Measurements from ENCODE around the gene TNFSF15. TPM values are rescaled to one million over a fixed set of nuclear protein-coding genes. Genes with fewer than 3 reads are reported as not detected.

The TNFSF15 gene
- total and polyA plus RNA-seq, 2 experiments from 2014 or later = 0.06 to 0.07 TPM

GRCh38 chr9:114769624-114770023, 36.2 kb downstream of the TNFSF15 start:
- Mint-ChIP-seq H3K4me1 (no peaks in the 10 kb centered on the region), H3K27ac (no peak overlapping the region), H3K4me3 (no peak overlapping the region), H3K9me3 (no peaks in the 10 kb centered on the region), H3K27me3 (ENCODE audit: insufficient read depth, low read depth, poor library complexity) (no peaks in the 10 kb centered on the region), H3K36me3 (ENCODE audit: low read depth) (no peaks in the 10 kb centered on the region)
- ATAC-seq = no peak
- Histone ChIP-seq H3K79me2 (replicated peaks; ENCODE audit: insufficient read depth) (no peaks in the 10 kb centered on the region), H4K20me1 (replicated peaks; ENCODE audit: insufficient read depth) (no peaks in the 10 kb centered on the region; the same call in 1 of the 2 replicates), H3K27ac (ENCODE audit: low read depth) (no peak overlapping the region), H3K4me2 (no peak overlapping the region), H3F3A (replicated peaks; ENCODE audit: low read depth) (no peaks in the 10 kb centered on the region), H2AFZ (no peak overlapping the region), H3K9me2 (ENCODE audit: insufficient read depth) (no peaks in the 10 kb centered on the region; the same call in 1 of the 2 replicates), H3K4me3 (no peak overlapping the region), H3K27me3 (ENCODE audit: insufficient read depth) (no peaks in the 10 kb centered on the region), H3K36me3 (ENCODE audit: insufficient read depth) (no peaks in the 10 kb centered on the region), H3K4me1 (ENCODE audit: insufficient read depth) (no peaks in the 10 kb centered on the region)
- TF ChIP-seq POLR2AphosphoS5 (IDR thresholded peaks at IDR 0.05; ENCODE audit: low read depth) (no peak), CTCF (conservative IDR thresholded peaks at IDR 0.05; ENCODE audit: low read depth in 2 of 2) (no peak), STAT1 (IDR thresholded peaks at IDR 0.05; ENCODE audit: unreplicated experiment) (no peak), CREB1 (CRISPR knock-in tag; IDR thresholded peaks at IDR 0.05; ENCODE audit: low read depth) (no peak), EZH2 (IDR thresholded peaks at IDR 0.05; ENCODE audit: low read depth, unreplicated experiment) (no peak), JUNB (IDR thresholded peaks at IDR 0.05; ENCODE audit: unreplicated experiment) (no peak), REST (IDR thresholded peaks at IDR 0.05; ENCODE audit: unreplicated experiment) (no peak), NANOG (IDR thresholded peaks at IDR 0.05; ENCODE audit: borderline replicate concordance) (no peak), ETS1 (IDR thresholded peaks at IDR 0.05) (no peak), ZNF331 (CRISPR knock-in tag; IDR thresholded peaks at IDR 0.05; ENCODE audit: low read depth) (no peak)
- no peak for DNase-seq (ENCODE audit: low spot score)

DNA sequence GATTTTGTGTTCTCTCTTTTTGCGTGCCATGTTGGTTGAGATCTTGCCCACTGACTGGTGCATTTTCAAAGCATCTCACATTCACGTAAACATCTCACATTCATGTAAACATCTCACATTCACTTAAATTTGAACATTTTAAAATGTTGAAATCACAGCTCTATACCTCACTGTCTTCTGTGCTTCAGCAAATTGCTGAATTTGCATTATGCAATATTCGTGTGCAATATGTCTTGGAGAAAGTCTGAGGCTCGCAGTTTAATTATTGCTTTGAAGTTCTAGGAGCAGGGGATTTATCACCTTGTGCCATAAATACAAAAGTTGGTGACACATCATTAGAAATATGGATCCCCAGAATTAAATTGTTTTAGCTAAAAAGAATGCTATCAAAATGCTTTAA, 42.6 kb downstream of the TNFSF15 start:
- H3K27ac ChIP-seq (ENCODE audit: low read depth) = no peak overlapping the region
- no peaks in the 10 kb centered on the region for H3K27me3 ChIP-seq (ENCODE audit: insufficient read depth)
- H3F3A ChIP-seq (replicated peaks; ENCODE audit: low read depth) = no peaks in the 10 kb centered on the region
- no peaks in the 10 kb centered on the region for H3K79me2 ChIP-seq (replicated peaks; ENCODE audit: insufficient read depth)
- H3K9me2 ChIP-seq (ENCODE audit: insufficient read depth) = peaks cover 14% of the 10 kb centered on the region; the same call in 1 of the 2 replicates
- H4K20me1 ChIP-seq (replicated peaks; ENCODE audit: insufficient read depth) = no peaks in the 10 kb centered on the region
- no peaks in the 10 kb centered on the region for H3K4me1 ChIP-seq (ENCODE audit: insufficient read depth)
- H3K4me2 ChIP-seq = no peak overlapping the region
- no peaks in the 10 kb centered on the region for H3K36me3 ChIP-seq (ENCODE audit: insufficient read depth)
- Mint-ChIP-seq H3K4me3 (no peak overlapping the region), H3K36me3 (ENCODE audit: low read depth) (no peaks in the 10 kb centered on the region; the same call in 2 of the 3 replicates), H3K4me1 (no peaks in the 10 kb centered on the region), H3K27ac (no peak overlapping the region), H3K9me3 (no peaks in the 10 kb centered on the region), H3K27me3 (ENCODE audit: insufficient read depth, low read depth, poor library complexity) (no peaks in the 10 kb centered on the region)
- no peak for ATAC-seq
- no peak for DNase-seq (ENCODE audit: low spot score)
- H3K4me3 ChIP-seq = no peak overlapping the region
- H2AFZ ChIP-seq = no peak overlapping the region
- TF ChIP-seq CTCF (conservative IDR thresholded peaks at IDR 0.05; ENCODE audit: low read depth in 2 of 2) = no peak
- TF ChIP-seq STAT1 (IDR thresholded peaks at IDR 0.05; ENCODE audit: unreplicated experiment) = no peak
- TF ChIP-seq ETS1 (IDR thresholded peaks at IDR 0.05) = no peak
- no peak for TF ChIP-seq EZH2 (IDR thresholded peaks at IDR 0.05; ENCODE audit: low read depth, unreplicated experiment)
- no peak for TF ChIP-seq ZNF114 (CRISPR knock-in tag; IDR thresholded peaks at IDR 0.05)
- TF ChIP-seq POLR2AphosphoS5 (IDR thresholded peaks at IDR 0.05; ENCODE audit: low read depth) = no peak
- no peak for TF ChIP-seq ZNF331 (CRISPR knock-in tag; IDR thresholded peaks at IDR 0.05; ENCODE audit: low read depth)
- no peak for TF ChIP-seq NANOG (IDR thresholded peaks at IDR 0.05; ENCODE audit: borderline replicate concordance)
- no peak for TF ChIP-seq EZH2phosphoT487 (IDR thresholded peaks at IDR 0.05; ENCODE audit: unreplicated experiment)

Measured in GM23338 (cell line).